SK-N-SH (cell line): ENCODE measurements around the gene BRWD1.

Experiments
- CTCF ChIP-seq: fragments of 200-600 bp; sonication (generic); IDR thresholded peaks from 2 replicates; pipeline ENCODE4 v1.6.1; 2017; ENCODE audit warnings: antibody characterized with exemption, mild to moderate bottlenecking, moderate library complexity
- ELF1 ChIP-seq: IDR thresholded peaks from 2 replicates; pipeline ENCODE4 v1.4.0; 2012
- EP300 ChIP-seq, 2 experiments: IDR thresholded peaks; 2 replicates each; pipeline versions ENCODE4 v1.4.0 to v1.6.1; 2012; ENCODE audit warnings: borderline replicate concordance in 1 of 2, low read depth in 1 of 2, low read length in 1 of 2
- MAX ChIP-seq: IDR thresholded peaks from 2 replicates; pipeline ENCODE4 v1.4.0; 2012; ENCODE audit warnings: low read depth
- NFIC ChIP-seq: IDR thresholded peaks from 2 replicates; pipeline ENCODE4 v1.4.0; 2012; ENCODE audit warnings: borderline replicate concordance
- RFX5 ChIP-seq: IDR thresholded peaks from 2 replicates; pipeline ENCODE4 v1.6.1; 2012; ENCODE audit warnings: mild to moderate bottlenecking, improper control_type of control experiment, low read length
- SMC3 ChIP-seq: IDR thresholded peaks from 2 replicates; pipeline ENCODE4 v1.6.1; 2012; ENCODE audit warnings: low read depth, low read length, improper control_type of control experiment
- TAF1 ChIP-seq: IDR thresholded peaks from 2 replicates; pipeline ENCODE4 v1.6.1; 2012; ENCODE audit warnings: low read depth, mild to moderate bottlenecking, low read length, moderate library complexity, borderline replicate concordance
- USF2 ChIP-seq: fragments of 150-350 bp; IDR thresholded peaks from 2 replicates; pipeline ENCODE4 v1.6.1; 2017; ENCODE audit warnings: antibody characterized with exemption, low read length, low read depth, borderline replicate concordance
- ZBTB33 ChIP-seq: IDR thresholded peaks from 2 replicates; pipeline ENCODE4 v1.4.0; 2012; ENCODE audit warnings: low read depth, borderline replicate concordance

GRCh38 chr21:39313571-39314142 lies at the start of gene BRWD1:
- TF ChIP-seq CTCF (peak; percentile 46), TAF1 (peak; percentile 76), ZBTB33 (no peak), MAX (peak; percentile 97), NFIC (no peak), USF2 (no peak), RFX5 (no peak), ELF1 (peak; percentile 9; the same call in 1 of the 2 replicates), SMC3 (no peak), EP300 (IDR thresholded peaks at IDR 0.05; ENCODE audit: borderline replicate concordance in 1 of 2, low read depth in 1 of 2, low read length in 1 of 2) (peak in 1 of 2 experiments; percentile 62; a peak in 1 of 4 replicates)
